Body of pancreas (tissue), 4 donors: ENCODE data around the gene SC5D.

Experiments used
- CTCF ChIP-seq, 7 experiments: fragments of 450-650 bp in 4 of 7; fragments of 200-600 bp in 3 of 7; sonication (generic) in 3 of 7; IDR thresholded peaks; one replicate each; pipeline ENCODE4 v1.5.1; 2016 to 2019; ENCODE audit warnings: antibody characterized with exemption in 7 of 7
- POLR2A ChIP-seq, 3 donors: fragments of 450-650 bp; IDR thresholded peaks; one replicate each; pipeline ENCODE4 v1.6.1; 2016; ENCODE audit warnings: antibody characterized with exemption in 3 of 3, mild to moderate bottlenecking in 2 of 3

DNA sequence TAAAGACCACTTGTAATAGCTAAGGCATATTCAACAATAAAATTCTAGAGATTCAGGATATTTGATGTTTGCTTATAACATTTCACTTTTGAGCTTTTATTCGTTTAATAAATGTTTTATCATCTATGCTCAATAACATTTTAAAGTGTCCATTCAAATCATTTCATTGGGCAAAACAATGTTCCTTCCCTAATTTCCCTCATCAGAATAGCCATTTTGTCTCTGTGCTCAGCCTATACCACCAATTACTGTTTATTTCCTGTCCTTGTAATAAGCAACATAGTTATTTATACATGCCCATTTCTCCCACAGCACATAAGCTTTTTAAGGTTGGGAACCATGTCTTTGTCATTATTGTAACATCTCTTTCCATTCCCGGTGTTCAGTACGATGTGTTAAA lies 1.3 kb upstream of the SC5D start:
- TF ChIP-seq CTCF (IDR thresholded peaks at IDR 0.05): no peak
- no peak for TF ChIP-seq POLR2A (IDR thresholded peaks at IDR 0.05)
